Parathyroid adenoma (tissue), 2 donors: ENCODE data around the gene ARL5C.

Experiments
- H2AFZ ChIP-seq: fragments of 300-600 bp; sonication (generic); one replicate; pipeline ENCODE4 v1.7.0; 2017; ENCODE audit warnings: antibody characterized with exemption, mild to moderate bottlenecking
- H3K27ac ChIP-seq: fragments of 300-600 bp; sonication (generic); one replicate; pipeline ENCODE4 v1.7.0; 2017
- H3K27me3 ChIP-seq: fragments of 300-600 bp; sonication (generic); one replicate; pipeline ENCODE4 v1.7.0; 2017; ENCODE audit warnings: low read length; ENCODE audit not compliant: control insufficient read depth, insufficient read depth
- H3K36me3 ChIP-seq: fragments of 300-600 bp; sonication (generic); one replicate; pipeline ENCODE4 v1.7.0; 2017; ENCODE audit warnings: low read length; ENCODE audit not compliant: control insufficient read depth, insufficient read depth
- H3K4me1 ChIP-seq: fragments of 300-600 bp; sonication (generic); one replicate; pipeline ENCODE4 v1.7.0; 2017; ENCODE audit warnings: control low read depth
- H3K4me2 ChIP-seq: fragments of 300-600 bp; sonication (generic); one replicate; pipeline ENCODE4 v1.7.0; 2017; ENCODE audit warnings: low read length
- H3K4me3 ChIP-seq: fragments of 300-600 bp; sonication (generic); one replicate; pipeline ENCODE4 v1.7.0; 2017; ENCODE audit warnings: low read depth, low read length
- H3K79me2 ChIP-seq: fragments of 300-600 bp; sonication (generic); one replicate; pipeline ENCODE4 v1.7.0; 2017; ENCODE audit warnings: control low read depth
- H3K9ac ChIP-seq: fragments of 300-600 bp; sonication (generic); one replicate; pipeline ENCODE4 v1.7.0; 2017; ENCODE audit warnings: mild to moderate bottlenecking
- H3K9me3 ChIP-seq: fragments of 300-600 bp; sonication (generic); one replicate; pipeline ENCODE4 v1.7.0; 2017; ENCODE audit warnings: low read length; ENCODE audit not compliant: control insufficient read depth
- TF ChIP-seq, protein P1 (sequence below): fragments of 300-600 bp; sonication (generic); IDR thresholded peaks from one replicate; pipeline ENCODE4 v1.7.0; 2017; ENCODE audit warnings: antibody characterized with exemption, mild to moderate bottlenecking
- donor health status: primary hyperparathyroidism.

Gene ARL5C

DNA sequence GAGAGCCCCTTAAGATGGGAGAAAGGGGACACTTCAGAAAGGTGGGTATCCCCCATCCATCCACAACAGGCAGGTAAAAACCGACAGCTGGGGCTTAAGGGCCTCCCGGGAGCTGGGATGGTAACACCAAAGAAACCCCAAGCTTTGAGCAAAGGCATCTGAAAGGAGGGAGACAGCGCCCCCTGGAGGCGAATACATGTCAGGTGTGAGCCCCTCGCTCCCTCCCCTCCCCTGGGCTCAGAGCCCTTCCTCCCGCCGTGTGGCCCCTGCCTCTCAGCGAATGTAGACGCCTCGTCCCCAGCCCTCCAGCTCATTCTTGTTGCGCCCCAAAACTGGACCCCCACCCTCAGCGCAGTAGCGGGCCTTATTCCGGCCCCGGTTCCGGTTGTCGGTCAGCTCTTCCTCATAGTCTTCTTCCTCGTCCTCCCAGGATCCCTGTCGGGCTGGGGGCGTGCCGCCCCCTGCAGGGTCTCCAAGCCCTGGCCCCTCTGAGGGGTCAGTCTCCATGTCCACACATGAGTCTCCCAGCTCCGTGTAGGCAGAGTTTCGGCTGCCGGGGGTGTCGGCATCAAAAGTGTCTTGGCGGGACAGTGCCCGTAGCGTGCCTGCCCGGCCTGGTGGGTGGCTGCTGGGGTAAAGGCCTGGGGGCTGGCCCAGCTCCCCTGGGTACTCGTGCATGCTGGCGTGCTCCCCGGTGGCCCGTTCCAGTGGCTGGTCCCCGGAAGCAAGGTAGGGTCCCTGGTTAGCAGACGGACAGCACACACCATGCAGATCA lies 9.1 kb upstream of the ARL5C start:
- no peaks in the 10 kb centered on the region for H3K79me2 ChIP-seq
- H3K27ac ChIP-seq, result no peak overlapping the region
- TF ChIP-seq, protein P1, sequence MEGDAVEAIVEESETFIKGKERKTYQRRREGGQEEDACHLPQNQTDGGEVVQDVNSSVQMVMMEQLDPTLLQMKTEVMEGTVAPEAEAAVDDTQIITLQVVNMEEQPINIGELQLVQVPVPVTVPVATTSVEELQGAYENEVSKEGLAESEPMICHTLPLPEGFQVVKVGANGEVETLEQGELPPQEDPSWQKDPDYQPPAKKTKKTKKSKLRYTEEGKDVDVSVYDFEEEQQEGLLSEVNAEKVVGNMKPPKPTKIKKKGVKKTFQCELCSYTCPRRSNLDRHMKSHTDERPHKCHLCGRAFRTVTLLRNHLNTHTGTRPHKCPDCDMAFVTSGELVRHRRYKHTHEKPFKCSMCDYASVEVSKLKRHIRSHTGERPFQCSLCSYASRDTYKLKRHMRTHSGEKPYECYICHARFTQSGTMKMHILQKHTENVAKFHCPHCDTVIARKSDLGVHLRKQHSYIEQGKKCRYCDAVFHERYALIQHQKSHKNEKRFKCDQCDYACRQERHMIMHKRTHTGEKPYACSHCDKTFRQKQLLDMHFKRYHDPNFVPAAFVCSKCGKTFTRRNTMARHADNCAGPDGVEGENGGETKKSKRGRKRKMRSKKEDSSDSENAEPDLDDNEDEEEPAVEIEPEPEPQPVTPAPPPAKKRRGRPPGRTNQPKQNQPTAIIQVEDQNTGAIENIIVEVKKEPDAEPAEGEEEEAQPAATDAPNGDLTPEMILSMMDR, result peak; percentile 75
- no peak overlapping the region for H3K4me3 ChIP-seq
- no peaks in the 10 kb centered on the region for H3K36me3 ChIP-seq
- no peak overlapping the region for H3K4me2 ChIP-seq
- H2AFZ ChIP-seq, result no peak overlapping the region
- no peaks in the 10 kb centered on the region for H3K9me3 ChIP-seq
- no peaks in the 10 kb centered on the region for H3K27me3 ChIP-seq
- no peaks in the 10 kb centered on the region for H3K4me1 ChIP-seq
- no peak overlapping the region for H3K9ac ChIP-seq

DNA sequence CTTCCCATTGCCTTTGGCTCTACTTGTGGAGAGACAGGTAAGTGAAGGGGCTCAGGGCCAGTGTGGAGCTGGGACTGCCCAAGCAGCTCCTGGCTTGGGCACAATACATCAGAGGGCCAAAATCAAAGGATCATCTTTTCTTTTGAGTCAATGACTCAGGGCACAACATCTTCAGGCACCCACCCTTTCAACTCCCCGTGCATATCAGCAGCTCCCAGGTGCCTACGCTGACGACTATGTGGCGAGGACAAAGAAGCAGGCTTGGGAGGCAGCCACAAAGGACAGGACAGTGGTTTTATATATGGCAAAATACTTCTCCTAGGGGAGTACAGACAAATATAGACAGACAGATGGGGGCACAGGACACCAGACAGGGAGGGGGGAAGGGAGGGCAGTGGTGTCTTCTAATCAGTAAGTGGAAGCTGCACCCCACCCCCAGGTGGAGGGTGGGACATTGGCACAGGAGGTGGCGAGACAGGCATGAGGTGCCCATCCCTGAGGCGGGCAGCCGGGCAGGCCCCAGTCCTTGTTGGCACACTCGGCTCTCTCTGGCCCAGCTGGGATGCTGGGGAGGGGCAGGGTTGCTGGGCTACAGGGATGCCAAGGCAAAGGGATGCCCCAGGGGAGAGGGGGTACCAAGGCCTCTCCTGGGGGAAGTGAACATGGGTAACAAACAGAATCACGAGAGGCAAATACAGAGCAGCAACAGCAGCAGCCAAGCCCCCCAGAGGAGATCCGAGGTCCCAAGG lies 7.7 kb upstream of the ARL5C start:
- Histone ChIP-seq H3K27me3 (no peaks in the 10 kb centered on the region), H3K79me2 (no peaks in the 10 kb centered on the region), H3K4me1 (no peaks in the 10 kb centered on the region), H3K4me2 (no peak overlapping the region), H3K9me3 (no peaks in the 10 kb centered on the region), H3K4me3 (no peak overlapping the region), H3K9ac (no peak overlapping the region), H3K36me3 (no peaks in the 10 kb centered on the region), H3K27ac (no peak overlapping the region), H2AFZ (no peak overlapping the region)
- TF ChIP-seq, protein P1, result no peak

DNA sequence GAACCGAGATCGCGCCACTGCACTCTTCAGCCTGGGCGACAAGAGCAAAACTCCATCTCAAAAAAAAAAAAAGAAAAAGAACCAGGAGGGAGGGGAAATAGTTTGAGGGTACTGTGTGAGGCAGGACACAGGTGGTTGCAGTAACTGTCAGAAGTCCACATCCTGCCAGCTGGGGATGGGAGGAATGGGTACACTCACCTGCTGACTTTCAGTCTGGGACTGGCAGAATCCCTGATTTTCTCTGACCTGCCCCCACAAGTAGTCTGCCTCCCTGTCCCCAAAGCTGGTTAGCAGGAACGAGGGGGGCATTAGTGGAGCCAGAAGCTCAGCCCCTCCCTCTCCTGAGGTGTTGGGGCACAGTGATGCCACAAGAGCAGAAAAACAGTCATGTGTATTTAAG lies 7.1 kb upstream of the ARL5C start:
- H3K4me1 ChIP-seq, result no peaks in the 10 kb centered on the region
- no peaks in the 10 kb centered on the region for H3K27me3 ChIP-seq
- H3K27ac ChIP-seq, result no peak overlapping the region

DNA sequence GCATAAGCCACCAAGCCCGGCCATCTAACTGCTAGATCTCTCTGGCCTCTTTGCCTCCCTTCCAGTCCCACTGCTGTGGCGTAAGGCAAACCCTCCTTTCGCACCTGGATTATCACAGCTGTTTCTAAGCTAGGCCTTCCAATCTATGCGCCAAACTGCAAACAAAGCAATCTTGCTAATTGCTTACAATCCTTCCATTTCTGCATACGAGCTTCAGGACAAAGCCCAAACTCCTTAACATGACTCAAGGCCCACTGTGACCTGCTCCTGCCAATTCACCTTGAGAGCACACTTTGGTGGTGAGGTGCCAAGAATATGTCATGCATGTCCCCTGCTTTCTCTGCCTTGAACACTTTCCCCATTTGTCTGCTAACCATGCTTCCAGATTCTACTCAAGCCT lies 6.0 kb upstream of the ARL5C start:
- Histone ChIP-seq H3K9me3 (no peaks in the 10 kb centered on the region), H3K4me3 (no peak overlapping the region), H3K4me2 (no peak overlapping the region), H3K9ac (no peak overlapping the region), H3K4me1 (no peaks in the 10 kb centered on the region), H3K36me3 (no peaks in the 10 kb centered on the region), H2AFZ (no peak overlapping the region), H3K27me3 (no peaks in the 10 kb centered on the region), H3K79me2 (no peaks in the 10 kb centered on the region), H3K27ac (no peak overlapping the region)
- TF ChIP-seq, protein P1, result no peak

More for the DNA sequence above, 7.1 kb upstream of the ARL5C start:
- Histone ChIP-seq H3K4me2 (no peak overlapping the region), H3K4me3 (no peak overlapping the region), H3K36me3 (no peaks in the 10 kb centered on the region), H3K9ac (no peak overlapping the region), H3K79me2 (no peaks in the 10 kb centered on the region), H2AFZ (no peak overlapping the region), H3K9me3 (no peaks in the 10 kb centered on the region)
- TF ChIP-seq, protein P1, result no peak
